GM21526 (cell line): ENCODE measurements around the gene MRTFA.
"Not testable (repeated sequence)": the region's sequence is repeated elsewhere in the genome, so short reads cannot be mapped to it uniquely, and the experiment has no call there.

ENCODE experiments used
- ATAC-seq: cut with Tn5 transposase; IDR thresholded peaks from one replicate; pipeline ENCODE4 v1.9.1; 2021; ENCODE audit warnings: moderate library complexity; ENCODE audit not compliant: unreplicated experiment, low FRiP score

The MRTFA gene

GRCh38 chr22:40599731-40600130, 36.8 kb downstream of the MRTFA start:
- ATAC-seq: no peak

GRCh38 chr22:40598712-40599111, 37.8 kb downstream of the MRTFA start:
- ATAC-seq: not testable (repeated sequence)

GRCh38 chr22:40597526-40598430, 38.7 kb downstream of the MRTFA start:
- no peak for ATAC-seq

- ATAC-seq: no peak
These were observed 40.9 kb downstream of the MRTFA start for GRCh38 chr22:40595497-40596234.

- no peak for ATAC-seq
These were observed 41.6 kb downstream of the MRTFA start for GRCh38 chr22:40594924-40595323.

- no peak for ATAC-seq
These were observed 42.2 kb downstream of the MRTFA start for GRCh38 chr22:40594346-40594745.

- no peak for ATAC-seq
These were observed 42.9 kb downstream of the MRTFA start for GRCh38 chr22:40593460-40594273.

GRCh38 chr22:40592352-40593113, 44.0 kb downstream of the MRTFA start:
- ATAC-seq: no peak

- no peak for ATAC-seq
These were observed 47.8 kb downstream of the MRTFA start for GRCh38 chr22:40588726-40589125.

- no peak for ATAC-seq
These were observed 49.7 kb downstream of the MRTFA start for GRCh38 chr22:40586781-40587180.

GRCh38 chr22:40585310-40585751, 51.2 kb downstream of the MRTFA start:
- ATAC-seq: no peak

GRCh38 chr22:40584766-40585165, 51.8 kb downstream of the MRTFA start:
- ATAC-seq: not testable (repeated sequence)

- no peak for ATAC-seq
These were observed 53.3 kb downstream of the MRTFA start for GRCh38 chr22:40583053-40583741.

- ATAC-seq: no peak
These were observed 54.5 kb downstream of the MRTFA start for GRCh38 chr22:40582063-40582462.

GRCh38 chr22:40580631-40581030, 55.9 kb downstream of the MRTFA start:
- no peak for ATAC-seq

GRCh38 chr22:40578171-40578570, 58.3 kb downstream of the MRTFA start:
- ATAC-seq: no peak

GRCh38 chr22:40572976-40573375, 63.5 kb downstream of the MRTFA start:
- ATAC-seq: no peak

GRCh38 chr22:40571887-40572286, 64.6 kb downstream of the MRTFA start:
- no peak for ATAC-seq

GRCh38 chr22:40567626-40568328, 68.7 kb downstream of the MRTFA start:
- no peak for ATAC-seq
